HG03280 (cell line): Measurements from ENCODE around the gene DNAJC15.

Source experiments
- ATAC-seq: cut with Tn5 transposase; IDR thresholded peaks from one replicate; pipeline ENCODE4 v1.9.1; 2021; ENCODE audit warnings: mild to moderate bottlenecking, moderate library complexity; ENCODE audit not compliant: unreplicated experiment

The DNAJC15 gene

DNA sequence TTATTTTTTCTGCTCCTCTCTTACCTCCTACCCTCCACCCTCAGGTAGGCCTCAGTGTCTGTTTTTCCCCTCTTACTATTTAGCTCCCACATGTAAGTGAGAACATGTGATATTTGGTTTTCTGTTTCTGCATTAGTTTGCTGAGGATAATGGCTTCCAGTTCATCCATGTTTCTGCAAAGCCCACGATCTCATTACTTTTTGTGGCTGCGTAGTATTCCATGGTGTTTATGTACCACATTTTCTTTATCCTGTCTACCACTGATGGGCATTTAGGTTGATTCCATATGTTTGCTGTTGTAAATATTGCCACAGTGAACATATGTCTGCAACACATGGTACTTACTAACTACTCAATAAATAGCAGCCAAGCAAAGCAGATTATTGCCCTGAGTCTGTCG, 56.8 kb downstream of the DNAJC15 start:
- no peak for ATAC-seq

DNA sequence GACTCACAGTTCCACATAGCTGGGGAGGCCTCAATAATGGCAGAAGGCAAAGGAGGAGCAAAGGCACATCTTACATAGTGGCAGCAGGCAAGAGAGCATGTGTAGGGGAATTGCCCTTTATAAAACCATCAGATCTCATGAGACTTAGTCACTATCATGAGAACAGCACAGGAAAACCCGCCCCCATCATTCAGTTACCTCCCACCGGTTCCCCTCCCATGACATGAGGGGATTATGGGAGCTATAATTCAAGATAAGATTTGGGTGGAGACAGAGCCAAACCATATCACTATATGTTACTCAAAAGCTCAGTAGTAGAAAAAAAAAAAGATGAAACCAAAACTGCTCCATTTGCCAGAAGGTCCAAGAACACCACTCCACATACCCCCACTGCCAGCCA, 58.5 kb downstream of the DNAJC15 start:
- no peak for ATAC-seq

DNA sequence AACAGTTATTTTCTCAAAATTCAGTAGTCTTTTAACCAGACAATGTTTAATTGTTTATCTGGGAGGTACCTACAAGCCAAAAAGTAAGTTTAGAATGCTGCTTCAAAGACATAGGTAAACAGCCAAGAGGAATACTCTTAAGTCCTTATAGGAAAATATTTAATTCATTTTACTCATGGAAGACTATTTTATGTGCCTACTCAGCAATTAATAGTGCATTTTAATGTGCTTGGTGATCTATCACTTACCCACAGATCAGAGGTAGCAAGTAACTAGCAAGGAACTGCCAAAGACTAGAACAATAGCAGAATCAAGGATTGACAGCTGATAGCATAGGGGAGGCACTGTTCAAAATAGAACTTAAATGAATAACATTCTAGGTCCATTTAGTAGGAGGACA, 60.4 kb downstream of the DNAJC15 start:
- ATAC-seq: no peak

DNA sequence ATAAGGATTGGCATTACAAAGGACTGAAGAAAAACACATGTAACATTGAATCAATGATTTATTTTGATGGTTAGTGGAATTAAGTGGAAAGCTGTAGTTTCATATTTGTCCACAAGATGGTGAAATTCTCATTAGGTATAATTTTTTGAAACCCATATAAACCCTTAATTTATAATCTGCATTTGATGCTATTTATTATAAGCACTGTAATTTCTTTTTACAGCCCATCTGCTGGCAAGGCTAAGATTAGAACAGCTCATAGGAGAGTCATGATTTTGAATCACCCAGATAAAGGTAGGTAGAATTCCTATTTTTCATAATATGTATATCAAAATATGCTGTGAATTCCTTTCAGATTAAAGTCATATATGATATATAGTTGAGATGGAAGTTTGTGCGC, 62.2 kb downstream of the DNAJC15 start:
- ATAC-seq: no peak

DNA sequence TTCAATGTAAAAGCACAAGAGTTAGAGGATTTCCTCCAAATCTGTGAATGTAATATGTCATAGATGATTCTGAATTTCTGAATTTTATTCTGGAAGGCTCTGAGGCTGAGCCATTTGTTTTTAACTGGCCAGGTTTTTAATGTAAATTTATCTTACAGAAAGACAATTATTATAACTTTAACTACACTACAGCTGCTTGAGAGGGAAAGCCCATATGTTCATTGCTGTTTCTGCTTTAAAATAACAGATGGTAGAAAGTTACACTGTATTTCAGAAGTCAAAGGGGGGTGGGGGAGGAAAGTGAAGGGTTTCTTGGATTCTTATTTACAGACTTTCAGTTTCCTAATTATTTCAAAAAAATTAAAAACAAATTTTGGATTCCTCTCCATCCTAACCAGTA, 62.8 kb downstream of the DNAJC15 start:
- no peak for ATAC-seq

DNA sequence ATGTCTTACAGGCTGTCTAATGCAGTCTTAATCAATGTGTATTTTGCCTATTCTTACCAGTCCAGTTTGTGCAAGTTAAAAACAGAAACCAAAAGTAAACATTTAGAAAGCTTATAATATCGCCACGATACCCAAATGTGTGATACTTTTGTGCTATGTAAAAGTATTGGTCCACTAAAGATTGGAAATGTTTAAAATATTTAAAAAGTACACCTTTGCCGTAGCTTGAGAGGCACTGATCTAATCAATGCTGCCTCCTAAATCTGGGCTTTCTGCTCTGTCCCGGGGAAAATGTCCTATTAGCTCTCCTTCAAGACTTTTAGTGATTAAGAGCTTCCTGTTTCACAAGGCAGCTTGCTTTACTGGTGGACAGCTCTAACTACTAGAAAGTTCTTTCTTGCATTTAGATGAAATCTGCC, 64.7 kb downstream of the DNAJC15 start:
- ATAC-seq: no peak

DNA sequence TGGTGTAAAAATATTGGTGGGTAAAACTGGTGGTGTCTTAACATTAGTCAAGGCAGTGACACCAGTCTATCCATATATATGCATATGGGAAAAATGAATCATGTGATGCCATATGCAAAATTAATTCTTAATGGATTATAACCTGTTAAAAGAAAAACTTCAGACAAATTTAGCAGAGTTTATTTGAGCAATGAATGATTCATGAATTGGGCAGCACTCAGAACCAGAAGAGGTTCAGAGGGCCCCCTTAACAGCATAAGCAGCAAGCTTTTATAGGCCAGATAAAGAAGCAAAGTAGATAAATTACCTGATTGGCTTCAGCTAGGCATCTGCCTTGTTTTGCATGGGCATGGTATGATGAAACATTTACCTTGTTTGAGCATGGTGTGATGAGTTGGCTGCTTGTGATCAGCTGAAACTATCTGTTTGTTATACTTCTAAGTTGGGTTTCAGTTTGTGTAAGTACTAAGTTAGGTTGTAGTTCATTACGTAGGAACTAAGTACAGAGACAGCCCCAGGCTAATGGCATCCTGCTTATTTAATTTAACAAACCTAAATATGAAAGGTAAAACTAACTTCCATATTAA, 66.6 kb downstream of the DNAJC15 start:
- ATAC-seq: no peak

DNA sequence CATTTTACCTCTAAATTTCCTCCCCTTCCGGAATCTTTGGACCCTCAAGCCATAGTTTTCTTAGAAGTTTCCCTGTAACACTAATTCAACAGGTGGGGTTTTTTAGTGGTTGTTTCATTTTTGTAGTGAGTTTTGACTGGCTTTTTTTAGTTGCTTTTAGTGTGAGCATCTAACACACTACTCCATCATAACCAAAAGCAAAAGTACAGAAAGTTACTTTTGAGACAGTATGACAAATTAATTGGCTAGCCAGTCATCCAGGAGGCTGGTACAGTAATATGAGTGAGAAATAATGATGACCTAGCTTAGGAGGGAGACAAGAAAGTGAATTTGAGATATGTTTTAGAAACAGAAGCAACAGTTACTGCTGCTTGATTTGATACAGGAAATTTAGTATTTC, 71.5 kb downstream of the DNAJC15 start:
- peak; percentile 91 for ATAC-seq

DNA sequence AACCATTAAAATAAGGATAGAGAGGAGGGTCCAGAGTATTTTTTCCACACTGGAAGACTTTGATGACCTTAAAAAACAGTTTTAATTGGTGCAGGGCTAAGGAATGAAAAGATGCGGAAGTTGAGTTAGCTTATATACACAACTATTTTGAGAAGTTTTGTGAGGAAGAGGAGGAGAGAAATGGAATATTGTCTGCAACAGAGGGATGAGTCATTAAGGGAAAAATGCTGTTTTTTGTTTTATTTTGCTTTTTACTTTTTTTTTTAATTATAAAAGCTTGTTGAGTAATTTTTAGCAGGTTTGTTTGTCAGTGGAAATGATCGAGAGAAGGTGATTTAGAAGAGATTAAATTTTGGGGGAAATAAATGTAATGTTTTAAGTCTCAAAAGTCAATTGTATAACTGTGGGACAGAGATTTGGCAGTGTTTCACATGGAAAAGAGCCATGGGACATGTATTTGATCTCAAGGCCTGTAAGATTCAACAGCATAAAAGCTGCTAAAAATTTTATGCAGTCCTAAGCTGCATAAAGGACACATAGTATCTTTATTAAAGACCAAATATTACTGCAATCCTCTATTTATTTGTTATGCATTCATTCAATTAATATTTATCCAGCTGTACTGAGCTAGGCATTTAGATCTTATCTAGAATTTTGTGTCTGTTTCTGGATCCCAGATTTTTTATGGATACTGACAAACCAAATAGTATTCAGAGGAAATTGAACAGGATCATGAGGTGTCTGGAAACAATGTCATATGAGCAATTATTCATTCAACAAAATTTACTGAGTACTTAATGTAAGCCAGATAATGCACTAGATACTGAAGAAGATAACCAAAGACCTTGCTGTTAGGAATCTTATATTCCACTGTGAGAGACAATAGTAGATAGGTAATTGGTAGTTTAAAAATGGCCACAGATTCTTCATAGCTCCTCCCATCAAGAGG, 72.7 kb downstream of the DNAJC15 start:
- ATAC-seq: no peak

DNA sequence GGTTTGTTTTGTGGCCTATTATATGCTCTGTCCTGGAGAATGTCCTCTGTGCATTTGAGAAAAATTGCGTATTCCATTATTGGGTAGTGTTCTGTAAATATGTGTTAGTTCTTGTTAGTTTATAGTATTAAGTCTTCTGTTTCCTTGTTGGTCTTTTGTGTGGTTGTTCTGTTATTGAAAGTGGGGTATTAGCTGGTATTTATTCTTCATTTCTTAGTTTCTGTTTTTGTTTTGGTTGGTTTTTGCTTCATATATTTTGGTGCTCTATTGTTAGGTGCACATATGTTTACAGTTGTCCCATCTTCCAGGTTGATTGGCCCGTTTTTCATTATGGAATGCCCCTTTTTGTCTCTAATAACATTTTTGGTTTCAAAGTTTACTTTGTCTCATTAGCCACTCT, 77.3 kb downstream of the DNAJC15 start:
- peak; percentile 60 for ATAC-seq

DNA sequence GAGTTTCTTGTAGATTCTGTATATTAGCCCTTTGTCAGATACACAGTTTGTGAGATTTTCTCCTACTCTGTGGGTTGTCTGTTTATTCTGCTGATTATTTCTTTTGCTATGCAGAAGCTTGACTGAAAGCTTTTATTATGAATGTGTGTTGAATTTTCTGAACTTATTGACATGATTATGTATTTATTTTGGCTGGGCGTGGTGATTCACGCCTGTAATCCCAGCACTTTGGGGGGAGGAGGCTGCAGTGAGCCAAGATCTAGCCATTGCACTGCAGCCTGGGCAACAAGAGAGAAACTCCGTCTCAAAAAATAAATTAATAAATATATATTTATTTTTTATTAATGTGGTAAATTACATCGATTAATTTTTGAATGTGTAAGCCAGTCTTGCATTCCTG, 78.9 kb downstream of the DNAJC15 start:
- no peak for ATAC-seq

DNA sequence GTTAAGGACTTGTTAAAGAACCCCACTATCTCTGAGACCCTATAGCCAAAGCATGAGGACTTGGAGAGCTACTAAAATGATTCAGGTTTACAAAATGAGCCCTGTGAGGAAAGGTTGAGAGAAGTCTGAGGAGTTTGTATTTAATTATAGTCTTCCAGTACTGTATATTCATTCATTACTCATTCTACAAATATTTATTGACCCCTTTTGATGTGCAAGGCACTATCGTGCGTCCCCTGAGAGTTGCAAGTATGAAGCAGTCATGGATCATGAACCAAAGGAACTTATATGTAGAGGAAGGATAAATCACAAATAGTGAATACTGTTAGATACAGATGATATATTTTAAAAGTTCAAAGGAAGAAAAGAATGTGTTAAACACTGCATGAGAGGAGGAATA, 84.4 kb downstream of the DNAJC15 start:
- ATAC-seq: no peak

DNA sequence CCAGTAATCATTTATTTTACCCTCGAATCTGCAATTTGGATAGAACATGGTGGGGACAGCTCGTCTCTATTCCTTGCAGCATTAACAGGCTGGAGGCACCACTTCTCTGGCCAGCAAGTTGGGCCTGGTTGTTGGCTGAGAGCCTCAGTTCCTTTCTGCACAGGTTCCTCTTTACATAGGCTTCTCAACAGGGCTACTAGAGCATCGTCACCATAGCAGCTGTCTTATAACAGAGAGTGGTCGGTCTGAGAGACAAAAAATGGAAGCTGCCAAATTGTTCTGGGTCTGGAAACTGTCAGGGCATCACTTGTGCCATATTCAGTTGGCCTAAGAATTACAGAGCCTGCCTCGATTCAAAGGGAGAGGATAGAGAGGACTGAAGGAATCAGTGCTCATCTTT, 86.7 kb downstream of the DNAJC15 start:
- no peak for ATAC-seq

DNA sequence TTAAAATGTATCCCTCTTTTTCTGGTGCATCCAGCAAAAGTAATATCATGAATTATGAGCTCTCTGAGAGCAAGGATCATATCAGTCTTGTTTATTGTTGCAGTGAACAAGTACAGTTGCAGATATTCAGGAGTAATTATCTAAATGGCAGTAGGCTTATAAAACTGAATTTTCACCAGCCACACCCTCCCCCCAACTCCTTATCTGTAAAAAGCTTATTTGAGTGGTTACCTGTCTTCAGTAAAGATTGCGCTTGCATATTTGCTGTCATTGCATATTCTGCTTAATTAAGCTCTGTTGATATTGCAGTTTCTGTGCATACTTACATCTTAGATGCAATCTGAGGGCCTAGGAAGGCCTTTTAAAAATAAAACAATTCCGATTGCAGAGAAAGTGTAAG, 87.3 kb downstream of the DNAJC15 start:
- no peak for ATAC-seq

DNA sequence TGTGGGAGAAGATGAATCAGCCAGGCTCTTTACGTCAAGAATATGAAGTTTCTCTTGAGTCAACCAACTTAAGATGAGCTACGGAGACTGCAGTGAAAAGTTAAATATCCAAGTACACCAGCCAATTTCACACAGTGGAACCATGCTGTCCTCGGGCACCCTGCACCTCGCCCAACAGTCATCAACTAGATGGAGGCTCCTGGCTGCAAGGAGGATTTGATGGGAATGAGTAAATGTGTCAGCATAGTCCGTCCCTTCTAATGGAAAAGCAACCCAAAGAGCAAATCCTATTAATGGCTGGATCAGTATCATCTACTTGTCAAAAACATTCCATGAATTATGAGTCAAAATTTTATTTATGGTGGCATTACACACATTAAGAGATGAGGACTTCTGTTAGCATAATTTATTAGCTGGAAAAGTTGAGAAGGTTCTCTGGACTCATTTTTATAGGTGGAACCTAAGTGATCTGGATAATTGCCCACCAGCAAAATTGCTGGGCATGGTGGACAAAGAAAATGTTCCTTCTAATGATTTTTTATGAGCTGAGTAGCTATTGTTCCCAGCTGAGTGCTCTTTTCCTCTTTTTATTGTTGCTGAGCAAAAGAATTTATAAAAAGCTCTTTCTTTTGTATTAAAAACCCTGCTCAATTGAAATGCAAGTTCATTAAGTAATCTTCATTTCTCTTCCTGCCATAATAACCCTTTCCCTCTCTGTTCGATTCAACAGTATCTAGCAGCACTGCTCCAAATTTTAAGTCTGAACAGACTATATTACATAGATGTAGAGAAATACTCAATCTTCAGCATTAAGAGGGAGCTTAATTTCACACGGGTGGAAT, 88.4 kb downstream of the DNAJC15 start:
- no peak for ATAC-seq

DNA sequence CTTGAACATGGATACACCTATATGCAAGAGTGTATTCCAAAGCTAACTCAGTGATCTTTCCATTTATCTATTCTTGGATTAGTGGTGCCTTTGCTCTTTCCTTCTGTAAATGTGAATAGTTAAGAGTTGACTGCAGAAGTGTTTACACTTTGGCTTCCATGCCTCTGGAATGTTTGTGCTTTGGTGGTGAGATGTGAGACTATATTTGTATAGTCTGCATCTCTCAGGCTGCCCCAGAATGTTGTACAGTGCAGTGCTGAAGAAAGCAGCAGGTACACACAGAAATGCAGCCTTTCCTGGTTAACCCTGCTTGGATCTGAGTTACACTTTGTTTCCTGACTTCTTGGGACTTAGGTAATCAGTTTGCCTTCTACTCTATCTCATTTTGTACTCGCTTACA, 90.2 kb downstream of the DNAJC15 start:
- no peak for ATAC-seq

DNA sequence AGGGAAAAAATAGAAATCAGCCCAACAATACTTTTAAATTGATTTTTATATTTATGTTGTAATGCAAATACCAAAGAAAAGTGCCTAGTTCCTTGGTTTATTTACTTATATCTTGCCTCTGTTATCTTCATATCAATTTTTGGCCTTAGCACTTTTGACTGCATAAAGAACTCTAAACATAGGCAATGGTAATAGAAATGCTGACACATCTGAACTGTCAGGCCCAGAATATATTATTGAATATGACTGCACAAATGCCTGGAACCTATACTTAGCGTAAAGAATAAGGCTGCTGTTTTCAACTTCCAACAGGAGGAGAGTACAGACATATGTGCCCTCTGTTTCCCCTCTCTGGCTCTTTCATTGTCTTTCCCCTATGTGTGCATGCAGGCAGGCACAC, 91.1 kb downstream of the DNAJC15 start:
- ATAC-seq: no peak

DNA sequence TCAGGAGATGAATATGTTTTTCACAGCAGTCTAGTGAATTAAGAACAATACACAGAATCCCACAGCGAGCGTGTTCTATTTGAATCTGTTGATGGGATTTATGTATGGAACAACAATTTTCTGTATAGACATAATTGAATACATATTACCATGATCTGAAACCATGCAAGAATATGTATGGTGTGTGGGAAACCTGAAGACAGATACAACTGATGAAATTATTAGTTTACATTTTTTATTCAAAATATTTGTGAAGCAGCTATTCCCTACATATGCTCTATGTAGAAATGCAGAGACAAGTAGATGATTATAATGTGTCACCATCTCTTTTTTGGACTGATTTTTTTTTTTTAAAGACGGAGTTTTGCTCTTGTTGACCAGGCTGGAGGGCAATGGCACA, 91.8 kb downstream of the DNAJC15 start:
- no peak for ATAC-seq

DNA sequence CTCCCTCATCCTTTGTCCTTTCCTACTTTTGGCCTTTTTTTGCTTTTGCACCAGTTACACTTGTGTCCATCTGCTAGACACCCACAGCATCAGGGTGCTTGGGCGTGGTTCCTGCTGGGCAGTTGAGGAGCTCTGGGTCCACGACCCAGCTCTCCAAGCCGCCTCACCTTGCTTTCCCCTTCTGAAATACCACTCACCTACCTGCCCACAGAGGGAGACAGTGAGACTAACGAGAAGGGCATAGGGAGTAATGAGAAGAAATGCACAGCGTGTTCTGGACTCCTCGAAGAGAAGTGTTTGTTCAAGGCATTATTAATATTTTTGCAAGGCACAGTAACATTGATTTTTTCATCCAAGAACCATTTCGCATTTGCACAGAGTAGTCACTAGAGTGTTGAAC, 92.9 kb downstream of the DNAJC15 start:
- ATAC-seq: no peak

DNA sequence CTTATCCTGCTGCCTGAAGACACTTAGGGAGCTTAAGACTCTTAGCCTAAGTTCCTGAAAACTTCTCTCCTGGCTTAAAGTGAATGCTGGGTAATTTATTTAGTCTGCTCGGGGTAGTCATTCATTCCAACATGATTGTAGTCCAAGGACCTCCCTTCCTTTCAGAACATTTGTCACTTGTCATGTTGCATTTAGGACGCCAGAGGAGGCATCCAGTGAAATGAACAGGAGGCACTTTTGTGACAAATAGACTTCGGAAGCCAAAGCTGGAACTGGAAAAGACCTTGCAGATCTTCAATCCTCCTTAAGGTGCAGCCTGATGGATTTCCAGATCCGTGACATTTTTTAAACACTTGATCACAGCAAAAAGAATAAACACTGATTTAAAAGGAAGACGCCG, 95.1 kb downstream of the DNAJC15 start:
- ATAC-seq: no peak

DNA sequence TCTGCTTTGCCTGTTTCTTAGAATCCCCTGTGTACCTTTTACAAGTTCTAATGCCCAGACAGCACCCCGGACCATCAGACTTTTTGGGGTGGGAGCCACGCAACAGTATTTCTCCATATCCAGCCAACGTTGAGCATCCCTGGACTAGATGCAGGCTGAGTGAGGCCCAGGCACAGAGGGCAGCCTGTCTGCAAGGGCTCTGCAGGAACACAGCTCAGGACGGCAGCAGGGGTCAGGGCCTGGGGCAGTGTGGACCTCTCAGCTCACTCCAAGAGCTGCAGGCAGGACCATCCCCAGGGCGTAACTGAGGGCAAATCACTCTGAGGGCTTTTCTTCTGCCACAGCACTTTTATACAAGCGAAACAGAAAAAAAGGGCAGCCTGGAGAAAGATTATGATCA, 95.8 kb downstream of the DNAJC15 start:
- ATAC-seq: no peak

DNA sequence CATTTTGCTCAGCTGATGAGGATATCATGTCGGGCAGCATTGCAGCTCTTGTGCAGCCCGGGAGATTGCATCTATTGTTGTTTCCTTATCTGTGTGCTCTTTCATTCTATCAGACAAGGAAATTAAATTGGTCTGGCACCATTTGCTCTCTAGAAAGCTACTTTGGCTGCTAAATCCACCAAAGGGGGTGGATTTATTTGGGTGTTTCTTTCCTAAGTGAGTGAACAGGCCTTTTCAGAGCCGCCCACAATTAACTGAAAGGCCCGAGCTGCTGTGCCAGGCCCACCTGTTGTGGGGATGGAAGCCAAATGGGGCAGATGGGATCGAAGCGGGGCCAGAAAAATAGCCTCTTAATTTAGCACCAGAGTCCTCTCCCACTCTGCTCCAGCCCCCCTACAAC, 99.4 kb downstream of the DNAJC15 start:
- no peak for ATAC-seq
